AG04450 (cell line): ENCODE results near the gene DACH2. TPM values are rescaled to one million over a fixed set of nuclear protein-coding genes. Genes with fewer than 3 reads are reported as not detected.

ENCODE experiments used
- CTCF ChIA-PET: fragments of 300-600, 350-600 bp; formaldehyde crosslinking; extraction: SDS; loops from one replicate; lab custom pipeline; 2022; ENCODE audit warnings: antibody characterized with exemption, inconsistent platforms; lab: Charles Lee
- POLR2A ChIA-PET: fragments of 350-600 bp; formaldehyde crosslinking; extraction: SDS; loops from one replicate; lab custom pipeline; 2021; ENCODE audit warnings: antibody characterized with exemption, inconsistent platforms; lab: Yijun Ruan, JAX
- DNase-seq: peaks from one replicate; pipeline ENCODE4 v3.0.0-alpha.2; 2011; ENCODE audit warnings: low read depth, low spot score
- H3K27ac ChIP-seq: one replicate; pipeline ENCODE4 v1.5.1; 2012; ENCODE audit warnings: low read depth, low read length, control low read depth
- H3K27me3 ChIP-seq: one replicate; pipeline ENCODE4 v1.6.0; 2012; ENCODE audit warnings: low read length; ENCODE audit not compliant: control insufficient read depth, insufficient read depth
- H3K4me3 ChIP-seq: 2 replicates; pipeline ENCODE4 v1.5.1; 2011; ENCODE audit warnings: mild to moderate bottlenecking, low read depth, low read length, control low read depth
- H3K9me3 ChIP-seq: 2 replicates; pipeline ENCODE4 v1.5.1; 2012; ENCODE audit warnings: low read length; ENCODE audit not compliant: control insufficient read depth, insufficient read depth
- CTCF ChIP-seq: IDR thresholded peaks from 2 replicates; pipeline ENCODE4 v1.5.1; 2011; ENCODE audit warnings: low read depth, low read length, control low read depth, inconsistent platforms
- polyA plus RNA-seq: library from polyadenylated mRNA; depleted of rRNA; stranded (reverse); fragments of >200 nt; gene quantifications from 2 replicates; pipeline ENCODE4 v1.2.3, GENCODE V29; 2011

Gene DACH2
- polyA plus RNA-seq, 1 experiment: 0.61 TPM

GRCh38 chrX:86237482-86237881 lies 89.2 kb downstream of the DACH2 start:
- Histone ChIP-seq H3K9me3 (no peaks in the 10 kb centered on the region), H3K27ac (no peak overlapping the region), H3K27me3 (no peaks in the 10 kb centered on the region), H3K4me3 (no peak overlapping the region)
- TF ChIP-seq CTCF: no peak
- no peak for DNase-seq
- ChIA-PET CTCF (no interaction called here), POLR2A (no interaction called here)

DNA sequence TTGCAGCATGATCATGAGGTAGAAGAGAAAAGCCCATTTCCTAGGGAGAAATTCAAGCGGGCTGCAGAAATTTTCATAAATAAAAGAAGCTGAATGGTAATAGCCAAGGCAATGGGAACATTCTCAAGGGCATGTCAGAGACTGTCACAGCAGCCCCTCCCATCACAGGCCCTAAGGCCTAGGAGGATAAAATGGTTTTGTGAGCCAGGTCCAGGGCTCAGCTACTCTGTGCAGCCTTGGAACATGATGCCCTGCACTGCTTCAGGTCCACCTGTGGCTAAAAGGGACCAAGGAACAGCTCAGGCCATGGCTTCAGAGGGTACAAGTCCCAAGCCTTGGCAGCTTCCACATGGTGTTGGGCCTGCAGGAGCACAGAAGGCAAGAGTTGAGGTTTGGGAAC lies 93.3 kb downstream of the DACH2 start:
- Histone ChIP-seq H3K27ac (no peak overlapping the region), H3K9me3 (no peaks in the 10 kb centered on the region), H3K27me3 (no peaks in the 10 kb centered on the region), H3K4me3 (no peak overlapping the region)
- ChIA-PET POLR2A (no interaction called here), CTCF (no interaction called here)
- DNase-seq: no peak
- TF ChIP-seq CTCF: no peak

DNA sequence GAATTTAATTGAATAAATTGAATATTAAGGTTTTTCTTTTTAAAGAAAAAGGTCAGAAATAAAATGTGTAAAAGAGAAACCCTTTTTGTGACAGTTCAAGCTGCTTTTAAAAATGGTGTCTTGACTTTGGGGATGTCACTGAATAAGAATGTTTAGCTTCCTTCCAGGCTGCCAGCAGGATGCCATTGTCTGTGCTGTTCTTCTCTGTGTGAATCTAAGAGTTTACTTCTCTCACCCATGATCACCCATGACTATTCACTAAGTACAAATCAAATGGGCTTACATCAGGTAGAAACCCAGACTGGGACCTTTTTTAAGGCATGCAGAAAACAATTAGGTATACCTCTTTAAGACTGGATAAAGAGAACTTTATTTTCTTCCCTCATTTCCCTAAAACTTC lies 115.3 kb downstream of the DACH2 start:
- POLR2A ChIA-PET: no interaction called here
- CTCF ChIA-PET: no interaction called here
- TF ChIP-seq CTCF: no peak
- H3K27me3 ChIP-seq: no peaks in the 10 kb centered on the region
- H3K27ac ChIP-seq: no peak overlapping the region
- no peaks in the 10 kb centered on the region for H3K9me3 ChIP-seq
- no peak overlapping the region for H3K4me3 ChIP-seq
- DNase-seq: no peak

GRCh38 chrX:86295293-86295692 lies 147.0 kb downstream of the DACH2 start:
- CTCF ChIA-PET: no interaction called here

DNA sequence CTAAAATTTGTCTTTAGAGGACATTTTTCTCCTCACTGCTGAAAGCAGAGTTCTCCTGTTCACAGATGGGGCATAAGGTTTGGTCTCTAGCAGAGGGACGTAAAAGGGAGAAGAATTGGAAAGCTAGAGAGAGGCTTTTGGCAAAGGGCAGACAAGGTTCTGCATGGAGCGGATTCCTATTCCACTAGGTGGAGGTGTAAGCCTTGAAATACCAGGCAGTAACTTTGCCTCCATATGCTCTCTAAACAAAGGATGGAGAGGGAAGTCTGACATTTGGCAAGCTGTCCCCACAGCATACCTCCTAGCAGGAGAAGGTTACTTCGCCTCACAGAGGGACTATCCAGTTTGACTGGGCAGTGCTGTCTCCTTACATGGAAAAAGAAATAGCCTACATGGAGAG lies 174.7 kb downstream of the DACH2 start:
- no peaks in the 10 kb centered on the region for H3K27me3 ChIP-seq
- peaks cover 8% of the 10 kb centered on the region; the same call in 1 of the 2 replicates for H3K9me3 ChIP-seq
- no peak overlapping the region for H3K4me3 ChIP-seq
- ChIA-PET CTCF (no interaction called here), POLR2A (no interaction called here)
- DNase-seq: no peak
- no peak for TF ChIP-seq CTCF
- H3K27ac ChIP-seq: no peak overlapping the region

More at GRCh38 chrX:86295293-86295692, 147.0 kb downstream of the DACH2 start:
- DNase-seq: no peak
- no peak overlapping the region for H3K4me3 ChIP-seq
- no peak for TF ChIP-seq CTCF
- POLR2A ChIA-PET: no interaction called here
- no peaks in the 10 kb centered on the region for H3K9me3 ChIP-seq
- H3K27me3 ChIP-seq: no peaks in the 10 kb centered on the region
- no peak overlapping the region for H3K27ac ChIP-seq
